SK-N-SH (cell line): ENCODE results near the gene DNMBP.

Experiments
- CHD2 ChIP-seq: fragments of 150-350 bp; IDR thresholded peaks from 2 replicates; pipeline ENCODE4 v1.6.1; 2018; ENCODE audit warnings: low read length; ENCODE audit not compliant: partially characterized antibody
- EP300 ChIP-seq, 2 experiments: IDR thresholded peaks; 2 replicates each; pipeline versions ENCODE4 v1.4.0 to v1.6.1; 2012; ENCODE audit warnings: borderline replicate concordance in 1 of 2, low read depth in 1 of 2, low read length in 1 of 2
- MEF2A ChIP-seq: IDR thresholded peaks from 2 replicates; pipeline ENCODE4 v1.4.0; 2012; ENCODE audit warnings: low read depth, borderline replicate concordance
- MXI1 ChIP-seq: IDR thresholded peaks from 2 replicates; pipeline ENCODE4 v1.6.1; 2012; ENCODE audit warnings: mild to moderate bottlenecking, low read depth, low read length, improper control_type of control experiment
- POLR2AphosphoS5 ChIP-seq: IDR thresholded peaks from 2 replicates; pipeline ENCODE4 v1.6.1; 2012; ENCODE audit warnings: low read depth, low read length
- RAD21 ChIP-seq: IDR thresholded peaks from 2 replicates; pipeline ENCODE4 v1.6.1; 2012; ENCODE audit warnings: mild to moderate bottlenecking, low read length
- SMC3 ChIP-seq: IDR thresholded peaks from 2 replicates; pipeline ENCODE4 v1.6.1; 2012; ENCODE audit warnings: low read depth, low read length, improper control_type of control experiment
- TCF12 ChIP-seq: IDR thresholded peaks from 2 replicates; pipeline ENCODE4 v1.4.0; 2012
- USF1 ChIP-seq: IDR thresholded peaks from 2 replicates; pipeline ENCODE4 v1.4.0; 2012; ENCODE audit warnings: low read depth, borderline replicate concordance
- TF ChIP-seq, protein P1 (sequence below): fragments of 200-600 bp; sonication (generic); IDR thresholded peaks from 2 replicates; pipeline ENCODE4 v1.6.1; 2017; ENCODE audit warnings: antibody characterized with exemption, mild to moderate bottlenecking, moderate library complexity

- TF ChIP-seq TCF12 (no peak; the same call in 1 of the 2 replicates), USF1 (peak; percentile 84), RAD21 (no peak), POLR2AphosphoS5 (no peak), SMC3 (no peak), EP300 (IDR thresholded peaks at IDR 0.05; ENCODE audit: borderline replicate concordance in 1 of 2, low read depth in 1 of 2, low read length in 1 of 2) (no peak), MEF2A (no peak), MXI1 (no peak), CHD2 (no peak)
- TF ChIP-seq, protein P1, sequence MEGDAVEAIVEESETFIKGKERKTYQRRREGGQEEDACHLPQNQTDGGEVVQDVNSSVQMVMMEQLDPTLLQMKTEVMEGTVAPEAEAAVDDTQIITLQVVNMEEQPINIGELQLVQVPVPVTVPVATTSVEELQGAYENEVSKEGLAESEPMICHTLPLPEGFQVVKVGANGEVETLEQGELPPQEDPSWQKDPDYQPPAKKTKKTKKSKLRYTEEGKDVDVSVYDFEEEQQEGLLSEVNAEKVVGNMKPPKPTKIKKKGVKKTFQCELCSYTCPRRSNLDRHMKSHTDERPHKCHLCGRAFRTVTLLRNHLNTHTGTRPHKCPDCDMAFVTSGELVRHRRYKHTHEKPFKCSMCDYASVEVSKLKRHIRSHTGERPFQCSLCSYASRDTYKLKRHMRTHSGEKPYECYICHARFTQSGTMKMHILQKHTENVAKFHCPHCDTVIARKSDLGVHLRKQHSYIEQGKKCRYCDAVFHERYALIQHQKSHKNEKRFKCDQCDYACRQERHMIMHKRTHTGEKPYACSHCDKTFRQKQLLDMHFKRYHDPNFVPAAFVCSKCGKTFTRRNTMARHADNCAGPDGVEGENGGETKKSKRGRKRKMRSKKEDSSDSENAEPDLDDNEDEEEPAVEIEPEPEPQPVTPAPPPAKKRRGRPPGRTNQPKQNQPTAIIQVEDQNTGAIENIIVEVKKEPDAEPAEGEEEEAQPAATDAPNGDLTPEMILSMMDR: no peak
Observed at GRCh38 chr10:99993701-99994689, 15.8 kb downstream of the DNMBP start.
